Ovary (tissue), 9 donors: ENCODE data around the gene UTP4. TPM values are rescaled to one million over a fixed set of nuclear protein-coding genes. Genes with fewer than 3 reads are reported as not detected.

Source experiments
- DNase-seq, 5 donors: peaks; one replicate each; pipeline ENCODE4 v3.0.0-alpha.2; 2019 to 2020
- H3K27ac ChIP-seq, 2 donors: fragments of 200-600 bp; one replicate each; pipeline versions ENCODE4 v1.5.1 to v1.8.0; 2019 to 2022
- H3K27me3 ChIP-seq: fragments of 200-600 bp; one replicate; pipeline ENCODE4 v1.8.0; 2022
- H3K36me3 ChIP-seq: fragments of 200-600 bp; sonication (generic); one replicate; pipeline ENCODE4 v1.5.1; 2019
- H3K4me1 ChIP-seq: one replicate; pipeline ENCODE4 v1.8.1; 2013; ENCODE audit warnings: mild to moderate bottlenecking, moderate library complexity; ENCODE audit not compliant: insufficient read depth
- H3K4me3 ChIP-seq: fragments of 200-600 bp; sonication (generic); one replicate; pipeline ENCODE4 v1.5.1; 2017
- H3K9me3 ChIP-seq, 2 donors: fragments of 200-600 bp in 1 of 2; sonication (generic) in 1 of 2; one replicate each; pipeline versions ENCODE4 v1.5.1 to v1.8.1; 2013 to 2019; ENCODE audit warnings: mild to moderate bottlenecking in 1 of 2, moderate library complexity in 1 of 2
- CTCF ChIP-seq, 3 donors: fragments of 450-650 bp in 2 of 3; fragments of 200-600 bp in 1 of 3; IDR thresholded peaks; one replicate each; pipeline versions ENCODE4 v1.5.1 to v1.8.0; 2016 to 2022; ENCODE audit warnings: antibody characterized with exemption in 3 of 3, mild to moderate bottlenecking in 1 of 3
- EP300 ChIP-seq: sonication (generic); formaldehyde crosslinking; IDR thresholded peaks from one replicate; pipeline ENCODE4 v1.6.1; 2017; ENCODE audit warnings: antibody characterized with exemption
- POLR2A ChIP-seq: fragments of 450-650 bp; IDR thresholded peaks from one replicate; pipeline ENCODE4 v1.6.1; 2017; ENCODE audit warnings: antibody characterized with exemption, mild to moderate bottlenecking, moderate library complexity
- WGBS, 3 donors: extraction: QIAGEN DNeasy Blood & Tissue Kit in 1 of 3; methylation state at CpG; one replicate each; pipeline versions ENCODE4 v1.1.5 to v1.1.7; 2013 to 2017; 5-methylcytosine and 5-hydroxymethylcytosine counted together
- intact Hi-C, 4 donors: fragments of 100-400 bp; cut with DNase I; formaldehyde crosslinking; loops; one replicate each; pipeline versions ENCODE4 v1.11.0 to v1.15.1; 2022 to 2023
- polyA plus RNA-seq, 2 donors: library from polyadenylated mRNA; stranded (reverse); fragments of 200-250 nt in 1 of 2; fragments of 350-450 nt in 1 of 2; fragmentation: Illumina TruSeq in 1 of 2; extraction: RNeasy Lipid Tissue Mini Kit (QIAGEN cat#74804) in 1 of 2; gene quantifications; one replicate each; pipeline ENCODE4 v1.2.3, GENCODE V29; 2013 to 2014
- small RNA-seq: library from RNA; depleted of rRNA; stranded (forward); fragments of <200 nt; gene quantifications from one replicate; pipeline ENCODE3, GENCODE V24; 2016
- total RNA-seq, 7 donors: library from RNA; depleted of rRNA in 2 of 7; stranded (reverse); fragments of >200 nt in 2 of 7; fragmentation: NEBNext Ultra II Directional in 3 of 7; extraction: Animal tissue kit (Norgen Biotek cat#: 25700) in 3 of 7; gene quantifications; one replicate each; pipeline versions ENCODE4 v1.1.0 to v1.2.4, GENCODE V29; 2016 to 2023
- donor health status: DM: no; HTN: no; CAD: no; lungs with moderate emphysema.
- donor health status: DM: no; HTN: no; CAD: no.
- donor health status: Bipolar disorder and iron deficiency.
- donor health status: DM: yes; HTN: yes; CAD: no.
- donor health status: DM: no; HTN: no; CAD: no.
- donor health status: DM: yes; HTN: yes; CAD: no.

Gene UTP4
- total and polyA plus RNA-seq, 9 donors = 13.8 to 52.4 (median 40.2) TPM

DNA sequence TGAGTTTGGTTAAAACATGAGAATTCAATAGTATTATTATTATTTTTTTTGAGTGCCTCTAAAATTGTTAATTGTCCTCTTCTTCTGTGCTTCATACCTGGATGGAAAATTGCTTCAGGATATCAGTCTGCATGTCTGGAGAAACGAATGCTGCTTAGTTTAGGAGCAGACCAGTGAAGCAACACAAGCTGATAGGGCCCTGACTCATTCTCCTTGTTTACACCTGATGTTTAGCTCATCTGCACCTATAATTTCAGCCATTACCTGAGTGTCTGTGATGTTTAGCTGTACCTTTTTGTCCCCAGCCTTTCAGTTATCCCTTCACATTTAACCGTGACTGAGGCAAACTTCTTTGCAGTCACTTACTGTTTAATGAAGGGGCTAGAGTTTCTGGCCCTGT is 69.3 kb downstream of the UTP4 start:
- no peak for TF ChIP-seq POLR2A
- no peak for TF ChIP-seq CTCF (IDR thresholded peaks at IDR 0.05)
- TF ChIP-seq EP300 = no peak
- intact Hi-C loops = loop anchor here in 1 of 4 donors (2.0 kb wide), 1 partner anchor 13 kb away; no protein-coding TSS in a partner anchor
- H3K27me3 ChIP-seq = no peaks in the 10 kb centered on the region
- no peak overlapping the region for H3K4me3 ChIP-seq
- peaks cover 12% of the 10 kb centered on the region for H3K4me1 ChIP-seq
- no peaks in the 10 kb centered on the region for H3K9me3 ChIP-seq
- H3K27ac ChIP-seq = peak overlapping the region in 1 of 2 donors; percentile 23
- H3K36me3 ChIP-seq = no peaks in the 10 kb centered on the region
- 17 to 30% (median 22%) methylated on average over 2 of the region's 2 CpGs for WGBS, 3 donors
- no peak for DNase-seq

GRCh38 chr16:69204172-69204571 is 71.7 kb downstream of the UTP4 start:
- Histone ChIP-seq H3K4me1 (peaks cover 9% of the 10 kb centered on the region), H3K36me3 (no peaks in the 10 kb centered on the region), H3K27me3 (no peaks in the 10 kb centered on the region), H3K4me3 (no peak overlapping the region), H3K9me3 (no peaks in the 10 kb centered on the region), H3K27ac (no peak overlapping the region)
- TF ChIP-seq CTCF (IDR thresholded peaks at IDR 0.05) = no peak
- TF ChIP-seq EP300 = no peak
- no peak for TF ChIP-seq POLR2A
- intact Hi-C loops = no loop called here
- DNase-seq = no peak

DNA sequence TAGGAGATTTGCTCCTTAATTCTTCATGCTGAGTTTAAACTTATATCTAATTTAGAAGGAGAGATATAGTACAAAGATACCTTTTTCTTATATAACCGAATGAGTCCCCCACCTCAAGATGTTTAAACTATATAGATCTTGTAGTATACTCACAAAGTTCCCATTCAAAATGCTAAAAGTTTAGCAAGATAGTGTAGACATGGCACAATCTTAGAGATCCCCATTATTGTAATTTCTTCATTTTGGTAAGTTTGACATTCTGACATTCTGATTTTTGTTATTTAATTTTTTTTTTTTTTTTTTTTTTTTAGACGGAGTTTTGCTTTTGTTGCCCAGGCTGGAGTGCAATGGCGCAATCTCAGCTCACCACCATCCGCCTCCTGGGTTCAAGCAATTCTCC is 77.3 kb downstream of the UTP4 start:
- intact Hi-C loops = no loop called here
- no peaks in the 10 kb centered on the region for H3K36me3 ChIP-seq
- DNase-seq = no peak
- H3K4me3 ChIP-seq = no peak overlapping the region
- no peaks in the 10 kb centered on the region for H3K9me3 ChIP-seq
- WGBS, 3 donors = 93 to 95% (median 95%) methylated on average over 4 of the region's 4 CpGs
- H3K27me3 ChIP-seq = no peaks in the 10 kb centered on the region
- TF ChIP-seq POLR2A = no peak
- no peak for TF ChIP-seq CTCF (IDR thresholded peaks at IDR 0.05)
- H3K4me1 ChIP-seq = peaks cover 6% of the 10 kb centered on the region
- H3K27ac ChIP-seq = no peak overlapping the region

DNA sequence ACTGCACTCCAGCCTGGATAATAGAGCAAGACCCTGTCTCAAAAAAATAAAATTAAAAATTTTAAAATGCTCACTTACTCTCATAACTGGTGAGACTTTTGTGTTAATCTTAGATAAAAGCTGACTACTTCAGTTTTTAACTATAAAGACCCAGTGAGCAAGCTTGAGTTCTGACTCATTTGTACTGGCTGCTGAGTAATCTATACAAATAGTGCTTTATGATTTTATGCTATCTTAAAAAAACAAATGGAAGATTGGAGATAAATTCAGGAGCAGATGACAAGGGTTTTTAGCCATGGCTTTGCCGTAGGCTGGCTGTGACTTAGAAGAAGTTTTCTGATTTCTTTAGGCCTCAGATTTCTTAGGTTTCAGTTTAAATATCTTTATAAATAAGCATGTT is 85.0 kb downstream of the UTP4 start:
- no peak for DNase-seq
- H3K4me3 ChIP-seq = no peak overlapping the region
- H3K36me3 ChIP-seq = no peaks in the 10 kb centered on the region
- intact Hi-C loops = no loop called here
- H3K27me3 ChIP-seq = no peaks in the 10 kb centered on the region
- WGBS, 3 donors = 50 to 56% (median 55%) methylated on average over 1 of the region's 1 CpG
- no peak overlapping the region for H3K27ac ChIP-seq
- TF ChIP-seq POLR2A (no peak), EP300 (no peak), CTCF (IDR thresholded peaks at IDR 0.05) (no peak)
- H3K4me1 ChIP-seq = peaks cover 2% of the 10 kb centered on the region
- no peaks in the 10 kb centered on the region for H3K9me3 ChIP-seq

Small RNA genes within 50 kb of the gene (small RNA-seq; reads per million reads assigned to genes)
- gene RF00019 (not detected), gene RNU6-22P (not detected)

Other genes starting within 250 kb of the UTP4 start
- 1 to 10 TPM in 6 of 7 donors, under 1 TPM in 1; 0.83 to 3.2 (median 2.0) TPM for gene HAS3, start 27.0 kb upstream of the UTP4 start, total RNA-seq
- gene HAS3, start 27.0 kb upstream of the UTP4 start, polyA plus RNA-seq = 1 to 10 TPM; 1.1 to 1.3 TPM
- 10 to 100 TPM; 56.9 to 89.1 (median 82.6) TPM for gene CHTF8, start 61 bp upstream of the UTP4 start, total RNA-seq
- 100 to 1,000 TPM in 1 of 2 donors, 10 to 100 TPM in 1; 47.9 to 130 TPM for gene CHTF8, start 61 bp upstream of the UTP4 start, polyA plus RNA-seq
- gene SNTB2, start 54.5 kb downstream of the UTP4 start, total RNA-seq = 10 to 100 TPM; 15.1 to 51.8 (median 38.4) TPM
- gene SNTB2, start 54.5 kb downstream of the UTP4 start, polyA plus RNA-seq = 10 to 100 TPM in 1 of 2 donors, 1 to 10 TPM in 1; 9.4 to 21.2 TPM
- 10 to 100 TPM; 18.3 to 34.1 (median 29.5) TPM for gene VPS4A, start 178.7 kb downstream of the UTP4 start, total RNA-seq
- 10 to 100 TPM; 19.7 to 29.1 TPM for gene VPS4A, start 178.7 kb downstream of the UTP4 start, polyA plus RNA-seq
- 10 to 100 TPM in 4 of 7 donors, 1 to 10 TPM in 3; 6.5 to 14.3 (median 11.4) TPM for gene PDF, start 197.9 kb downstream of the UTP4 start, total RNA-seq
- 1 to 10 TPM in 1 of 2 donors, not detected in 1; 2.4 TPM for gene PDF, start 197.9 kb downstream of the UTP4 start, polyA plus RNA-seq
- 10 to 100 TPM; 31.8 to 48.9 (median 40.9) TPM for gene COG8, start 206.9 kb downstream of the UTP4 start, total RNA-seq
- 10 to 100 TPM; 21.0 to 28.6 TPM for gene COG8, start 206.9 kb downstream of the UTP4 start, polyA plus RNA-seq
- 10 to 100 TPM in 5 of 7 donors, 1 to 10 TPM in 2; 5.7 to 24.6 (median 16.6) TPM for gene NIP7, start 207.1 kb downstream of the UTP4 start, total RNA-seq
- 10 to 100 TPM in 1 of 2 donors, 1 to 10 TPM in 1; 7.8 to 23.2 TPM for gene NIP7, start 207.1 kb downstream of the UTP4 start, polyA plus RNA-seq
- 1 to 10 TPM in 2 of 7 donors, under 1 TPM in 4, not detected in 1; 0.51 to 4.9 (median 0.66) TPM for gene TMED6, start 219.1 kb downstream of the UTP4 start, total RNA-seq
- gene TMED6, start 219.1 kb downstream of the UTP4 start, polyA plus RNA-seq = not detected